Neural crest cell (in vitro differentiated cells): ENCODE data around the gene ADARB1. TPM values are rescaled to one million over a fixed set of nuclear protein-coding genes. Genes with fewer than 3 reads are reported as not detected.

Source experiments
- DNase-seq: peaks from one replicate; pipeline ENCODE4 v3.0.0; 2021; ENCODE audit warnings: low read depth, mixed read lengths, low spot score
- H3K27ac Mint-ChIP-seq: one replicate; pipeline ENCODE4 v1.8.0; 2021; ENCODE audit warnings: mild to moderate bottlenecking, mixed read lengths; ENCODE audit not compliant: unreplicated experiment
- H3K27me3 Mint-ChIP-seq: 2 replicates; pipeline ENCODE4 v1.8.0; 2021; ENCODE audit warnings: low read depth, mild to moderate bottlenecking, mixed read lengths
- H3K36me3 Mint-ChIP-seq: 2 replicates; pipeline ENCODE4 v1.8.0; 2021; ENCODE audit warnings: low read depth, mild to moderate bottlenecking, mixed read lengths
- H3K4me1 Mint-ChIP-seq: 2 replicates; pipeline ENCODE4 v1.8.0; 2021; ENCODE audit warnings: mixed read lengths
- H3K4me3 Mint-ChIP-seq: one replicate; pipeline ENCODE4 v1.8.0; 2021; ENCODE audit warnings: mild to moderate bottlenecking, mixed read lengths
- H3K9me3 Mint-ChIP-seq: 2 replicates; pipeline ENCODE4 v1.8.0; 2021; ENCODE audit warnings: mixed read lengths
- total RNA-seq: library from RNA; stranded (reverse); gene quantifications from 2 replicates; pipeline ENCODE4 v1.2.1, GENCODE V29; 2021
- TF ChIP-seq, protein P1 (sequence below): fragments of 200-600 bp; sonication (generic); conservative IDR thresholded peaks from 2 replicates; pipeline ENCODE4 v1.5.0; 2021; ENCODE audit warnings: antibody characterized with exemption, mild to moderate bottlenecking

The ADARB1 gene
- total RNA-seq, 1 donor from 2014 or later = 21.0 TPM

DNA sequence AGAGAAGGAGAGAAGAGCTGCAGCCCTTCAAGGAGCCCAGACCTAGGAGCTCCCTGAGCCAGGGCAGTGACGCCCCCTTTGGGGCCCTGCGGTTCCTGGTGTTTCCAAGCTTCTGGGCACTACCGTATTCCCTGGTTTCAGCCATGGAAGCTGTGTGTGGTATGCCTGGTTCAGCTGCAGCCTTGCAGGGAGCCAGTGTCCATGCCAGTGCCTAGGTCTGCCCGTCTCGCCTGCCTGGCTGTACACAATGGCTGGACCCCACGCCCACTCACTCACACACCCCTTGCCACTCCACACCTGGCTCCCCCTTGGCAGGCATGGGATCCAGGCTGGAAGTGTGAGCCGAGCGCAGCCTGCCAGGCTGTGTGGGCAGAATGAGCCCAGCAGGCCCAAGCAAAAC, 87.7 kb downstream of the ADARB1 start:
- no peaks in the 10 kb centered on the region for H3K27me3 Mint-ChIP-seq
- H3K36me3 Mint-ChIP-seq = no peaks in the 10 kb centered on the region
- H3K9me3 Mint-ChIP-seq = no peaks in the 10 kb centered on the region
- TF ChIP-seq, protein P1, sequence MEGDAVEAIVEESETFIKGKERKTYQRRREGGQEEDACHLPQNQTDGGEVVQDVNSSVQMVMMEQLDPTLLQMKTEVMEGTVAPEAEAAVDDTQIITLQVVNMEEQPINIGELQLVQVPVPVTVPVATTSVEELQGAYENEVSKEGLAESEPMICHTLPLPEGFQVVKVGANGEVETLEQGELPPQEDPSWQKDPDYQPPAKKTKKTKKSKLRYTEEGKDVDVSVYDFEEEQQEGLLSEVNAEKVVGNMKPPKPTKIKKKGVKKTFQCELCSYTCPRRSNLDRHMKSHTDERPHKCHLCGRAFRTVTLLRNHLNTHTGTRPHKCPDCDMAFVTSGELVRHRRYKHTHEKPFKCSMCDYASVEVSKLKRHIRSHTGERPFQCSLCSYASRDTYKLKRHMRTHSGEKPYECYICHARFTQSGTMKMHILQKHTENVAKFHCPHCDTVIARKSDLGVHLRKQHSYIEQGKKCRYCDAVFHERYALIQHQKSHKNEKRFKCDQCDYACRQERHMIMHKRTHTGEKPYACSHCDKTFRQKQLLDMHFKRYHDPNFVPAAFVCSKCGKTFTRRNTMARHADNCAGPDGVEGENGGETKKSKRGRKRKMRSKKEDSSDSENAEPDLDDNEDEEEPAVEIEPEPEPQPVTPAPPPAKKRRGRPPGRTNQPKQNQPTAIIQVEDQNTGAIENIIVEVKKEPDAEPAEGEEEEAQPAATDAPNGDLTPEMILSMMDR = no peak
- DNase-seq = no peak
- no peak overlapping the region for H3K4me3 Mint-ChIP-seq
- peaks cover 21% of the 10 kb centered on the region for H3K4me1 Mint-ChIP-seq
- H3K27ac Mint-ChIP-seq = no peak overlapping the region

DNA sequence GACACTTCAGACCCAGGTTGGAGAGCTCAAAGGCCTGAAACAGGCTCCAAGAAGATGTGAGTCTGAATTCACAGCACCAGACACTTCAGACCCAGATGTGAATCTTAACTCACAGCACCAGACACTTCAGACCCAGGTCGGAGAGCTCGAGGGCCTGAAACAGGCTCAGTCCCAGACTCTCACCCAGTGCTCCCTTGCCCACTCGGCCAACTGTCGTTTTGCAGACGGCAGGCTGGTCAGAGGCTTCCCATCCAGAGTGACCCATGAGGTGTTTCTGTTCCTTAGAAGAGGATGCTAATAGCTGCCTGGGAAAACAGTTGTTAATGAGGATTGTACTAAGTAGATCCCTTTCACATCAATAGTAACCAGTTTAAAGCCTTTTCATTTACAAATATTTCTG, 88.4 kb downstream of the ADARB1 start:
- DNase-seq = no peak
- H3K36me3 Mint-ChIP-seq = no peaks in the 10 kb centered on the region
- H3K4me3 Mint-ChIP-seq = no peak overlapping the region
- no peaks in the 10 kb centered on the region for H3K27me3 Mint-ChIP-seq
- peaks cover 15% of the 10 kb centered on the region for H3K4me1 Mint-ChIP-seq
- H3K9me3 Mint-ChIP-seq = no peaks in the 10 kb centered on the region
- TF ChIP-seq, protein P1 = no peak
- no peak overlapping the region for H3K27ac Mint-ChIP-seq

DNA sequence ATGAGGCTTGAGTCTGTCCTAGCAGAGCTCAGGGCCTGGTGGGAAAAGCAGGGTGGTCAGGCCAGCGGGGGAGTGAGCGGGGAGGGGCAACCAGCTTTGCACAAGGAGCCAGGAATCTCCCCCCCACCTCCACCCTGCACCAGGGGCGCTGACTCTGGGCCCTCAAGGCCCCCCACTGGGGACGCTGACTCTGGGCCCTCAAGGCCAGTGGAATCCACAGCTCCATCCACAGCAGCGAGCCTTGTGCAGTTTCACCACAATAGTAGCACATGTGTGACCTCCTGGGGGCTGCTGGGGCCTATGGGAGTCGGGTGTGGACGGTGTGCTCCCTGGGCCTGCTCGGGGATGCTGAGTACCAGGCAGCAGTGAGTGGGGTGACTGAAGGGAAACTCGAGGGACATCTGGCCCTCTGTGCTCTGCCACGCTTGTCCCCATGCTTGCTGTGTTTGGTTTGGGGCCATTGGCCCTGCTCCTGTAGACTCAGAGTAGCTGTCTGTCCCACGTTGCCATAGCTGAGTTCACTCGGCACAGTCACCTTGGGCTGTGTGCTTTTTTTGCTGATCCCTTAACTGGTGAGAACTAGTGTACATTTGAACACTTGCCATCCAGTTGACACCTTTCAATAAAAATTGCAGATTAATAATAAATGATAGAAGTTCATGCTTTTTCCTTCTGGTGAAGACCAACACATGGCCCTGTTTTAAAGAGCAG, 89.2 kb downstream of the ADARB1 start:
- no peak for DNase-seq
- Mint-ChIP-seq H3K4me3 (no peak overlapping the region), H3K27me3 (no peaks in the 10 kb centered on the region), H3K9me3 (no peaks in the 10 kb centered on the region), H3K27ac (peak overlapping the region; percentile 62), H3K4me1 (peaks cover 7% of the 10 kb centered on the region), H3K36me3 (no peaks in the 10 kb centered on the region)
- TF ChIP-seq, protein P1 = no peak

DNA sequence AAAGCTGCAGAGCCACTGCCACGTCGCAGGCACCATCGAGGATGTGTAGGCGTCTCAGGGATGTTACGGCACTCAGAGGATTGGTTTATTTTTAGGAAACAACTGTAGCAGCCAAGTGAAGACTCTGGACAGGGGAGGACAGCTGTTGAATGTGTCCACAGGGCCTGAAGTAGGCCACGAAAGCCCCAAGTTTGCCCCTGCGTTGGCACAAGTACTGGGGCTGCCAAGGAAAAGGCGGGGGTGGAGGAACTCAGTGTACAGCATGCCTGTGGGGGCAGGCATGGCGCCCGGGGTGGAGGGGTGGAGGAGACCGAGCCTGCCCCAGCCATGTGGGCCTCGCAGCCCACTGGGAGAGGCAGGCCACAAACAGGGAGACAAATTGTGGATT, 89.7 kb downstream of the ADARB1 start:
- Mint-ChIP-seq H3K27me3 (no peaks in the 10 kb centered on the region), H3K9me3 (no peaks in the 10 kb centered on the region), H3K4me3 (no peak overlapping the region), H3K27ac (peak overlapping the region; percentile 62), H3K4me1 (peaks cover 6% of the 10 kb centered on the region), H3K36me3 (no peaks in the 10 kb centered on the region)
- TF ChIP-seq, protein P1 = no peak
- DNase-seq = no peak

DNA sequence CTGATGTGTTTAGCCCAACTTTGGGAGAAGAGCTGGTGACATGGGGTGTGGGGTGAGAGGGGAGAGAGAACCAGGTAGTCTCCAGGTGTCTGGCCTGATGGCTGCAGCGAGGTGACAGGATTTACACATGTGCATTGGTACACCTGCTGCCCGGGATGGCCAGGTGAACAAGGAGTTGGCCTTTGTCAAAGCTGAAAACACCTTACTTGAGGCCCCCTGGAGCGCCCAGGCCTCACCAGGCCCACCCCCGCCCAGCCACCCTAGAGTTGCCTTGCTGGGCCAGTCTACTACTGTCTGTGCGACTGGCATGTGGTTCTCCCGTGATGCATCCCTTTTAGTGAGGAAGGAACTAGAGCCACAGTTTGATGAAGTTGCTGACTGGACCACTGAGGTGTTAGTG, 90.5 kb downstream of the ADARB1 start:
- Mint-ChIP-seq H3K4me3 (no peak overlapping the region), H3K27ac (no peak overlapping the region), H3K36me3 (no peaks in the 10 kb centered on the region)

More for the DNA sequence above, 90.5 kb downstream of the ADARB1 start:
- Mint-ChIP-seq H3K4me1 (peaks cover 11% of the 10 kb centered on the region), H3K9me3 (no peaks in the 10 kb centered on the region), H3K27me3 (no peaks in the 10 kb centered on the region)
- DNase-seq = no peak
- TF ChIP-seq, protein P1 = no peak
